ENCODE data around the gene PDZD4.

Gene PDZD4

DNA sequence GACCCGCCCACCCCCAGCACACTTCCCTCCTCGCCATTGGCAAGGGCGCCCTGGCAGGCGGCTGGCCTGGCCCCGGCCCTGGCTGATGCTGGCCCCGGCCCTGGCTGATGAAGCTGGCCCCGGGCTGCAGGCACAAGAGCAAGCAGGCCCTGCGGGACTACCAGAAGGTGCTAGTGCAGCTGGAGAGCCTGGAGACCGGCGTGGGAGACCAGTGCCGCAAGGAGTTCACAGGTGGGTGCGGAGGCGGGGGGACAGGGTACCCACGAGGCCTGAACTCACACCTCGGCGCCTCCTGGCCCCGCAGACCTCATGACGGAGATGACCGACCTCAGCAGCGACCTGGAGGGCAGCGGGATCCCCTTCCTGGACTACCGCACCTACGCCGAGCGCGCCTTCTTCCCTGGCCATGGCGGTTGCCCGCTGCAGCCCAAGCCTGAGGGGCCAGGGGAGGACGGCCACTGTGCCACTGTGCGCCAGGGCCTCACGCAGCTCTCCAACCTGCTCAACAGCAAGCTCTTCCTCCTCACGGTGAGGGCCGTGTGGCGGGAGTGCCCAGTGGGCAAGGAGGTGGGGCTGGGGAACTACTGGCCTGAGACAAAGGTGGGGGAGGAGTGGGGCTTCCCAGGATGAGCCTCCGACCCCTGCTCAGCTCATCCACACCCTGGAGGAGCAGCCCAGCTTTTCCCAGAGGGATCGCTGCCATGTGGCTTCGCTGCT, 55.6 kb downstream of the PDZD4 start:
- H4K20me1 ChIP-seq (ENCODE audit: insufficient read depth) = no peaks in the 10 kb centered on the region
- no peaks in the 10 kb centered on the region for H3K4me1 ChIP-seq (ENCODE audit: low read depth, poor library complexity, severe bottlenecking)
- TF ChIP-seq, protein P1, sequence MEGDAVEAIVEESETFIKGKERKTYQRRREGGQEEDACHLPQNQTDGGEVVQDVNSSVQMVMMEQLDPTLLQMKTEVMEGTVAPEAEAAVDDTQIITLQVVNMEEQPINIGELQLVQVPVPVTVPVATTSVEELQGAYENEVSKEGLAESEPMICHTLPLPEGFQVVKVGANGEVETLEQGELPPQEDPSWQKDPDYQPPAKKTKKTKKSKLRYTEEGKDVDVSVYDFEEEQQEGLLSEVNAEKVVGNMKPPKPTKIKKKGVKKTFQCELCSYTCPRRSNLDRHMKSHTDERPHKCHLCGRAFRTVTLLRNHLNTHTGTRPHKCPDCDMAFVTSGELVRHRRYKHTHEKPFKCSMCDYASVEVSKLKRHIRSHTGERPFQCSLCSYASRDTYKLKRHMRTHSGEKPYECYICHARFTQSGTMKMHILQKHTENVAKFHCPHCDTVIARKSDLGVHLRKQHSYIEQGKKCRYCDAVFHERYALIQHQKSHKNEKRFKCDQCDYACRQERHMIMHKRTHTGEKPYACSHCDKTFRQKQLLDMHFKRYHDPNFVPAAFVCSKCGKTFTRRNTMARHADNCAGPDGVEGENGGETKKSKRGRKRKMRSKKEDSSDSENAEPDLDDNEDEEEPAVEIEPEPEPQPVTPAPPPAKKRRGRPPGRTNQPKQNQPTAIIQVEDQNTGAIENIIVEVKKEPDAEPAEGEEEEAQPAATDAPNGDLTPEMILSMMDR (conservative IDR thresholded peaks at IDR 0.05; ENCODE audit: low read depth, low read length) = no peak
- no peaks in the 10 kb centered on the region for H3K79me2 ChIP-seq (ENCODE audit: insufficient read depth, low read depth)
- no peak overlapping the region for H3K4me2 ChIP-seq
- H3K9ac ChIP-seq = no peak overlapping the region
- H3K4me3 ChIP-seq (IDR thresholded peaks at IDR 0.05; ENCODE audit: insufficient read depth, low read depth, low read length) = no peak overlapping the region
- H2AFZ ChIP-seq (ENCODE audit: low read depth) = no peak overlapping the region
- H3K27me3 ChIP-seq (ENCODE audit: insufficient read depth, low read depth) = no peaks in the 10 kb centered on the region; the same call in 1 of the 2 replicates
- no peak overlapping the region for H3K27ac ChIP-seq
- no peaks in the 10 kb centered on the region for H3K36me3 ChIP-seq (ENCODE audit: insufficient read depth)

DNA sequence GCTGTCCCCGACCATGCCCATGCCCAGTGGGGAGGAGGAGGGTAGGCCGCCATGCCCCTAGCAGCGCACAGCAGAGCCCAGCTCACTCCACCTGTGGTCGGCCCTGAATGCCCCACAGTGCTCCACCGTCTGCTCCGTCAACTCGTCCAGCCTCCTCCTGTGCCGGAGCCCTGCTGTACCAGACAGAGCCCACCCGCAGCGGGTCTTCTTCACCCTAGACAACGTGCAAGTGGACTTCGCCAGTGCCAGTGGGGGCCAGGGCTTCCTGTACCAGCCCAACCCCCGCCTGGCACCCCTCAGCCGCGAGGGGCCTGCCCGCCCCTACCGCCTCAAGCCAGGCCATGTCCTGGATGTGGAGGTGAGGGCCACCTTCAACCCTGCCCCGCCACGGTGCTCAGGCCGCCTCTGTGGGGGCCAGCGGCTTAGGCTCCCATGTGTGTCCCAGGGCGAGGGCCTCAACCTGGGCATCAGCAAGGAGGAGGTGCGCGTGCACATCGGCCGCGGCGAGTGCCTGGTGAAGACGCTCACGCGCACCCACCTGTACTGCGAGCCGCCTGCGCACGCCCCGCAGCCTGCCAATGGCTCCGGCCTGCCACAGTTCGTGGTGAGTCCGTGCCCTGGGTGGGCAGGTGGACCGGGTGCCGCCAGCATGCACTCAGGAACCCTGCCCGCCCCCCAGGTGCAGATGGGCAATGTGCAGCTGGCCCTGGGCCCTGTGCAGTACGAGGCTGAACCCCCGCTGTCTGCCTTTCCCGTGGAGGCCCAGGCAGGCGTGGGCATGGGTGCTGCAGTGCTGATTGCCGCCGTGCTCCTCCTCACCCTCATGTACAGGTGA, 56.4 kb downstream of the PDZD4 start:
- no peak overlapping the region for H3K9ac ChIP-seq
- no peak overlapping the region for H3K27ac ChIP-seq
- no peak overlapping the region for H3K4me2 ChIP-seq
- no peaks in the 10 kb centered on the region for H4K20me1 ChIP-seq (ENCODE audit: insufficient read depth)
- no peaks in the 10 kb centered on the region; the same call in 1 of the 2 replicates for H3K27me3 ChIP-seq (ENCODE audit: insufficient read depth, low read depth)
- H2AFZ ChIP-seq (ENCODE audit: low read depth) = no peak overlapping the region
- no peaks in the 10 kb centered on the region for H3K36me3 ChIP-seq (ENCODE audit: insufficient read depth)
- H3K4me3 ChIP-seq (IDR thresholded peaks at IDR 0.05; ENCODE audit: insufficient read depth, low read depth, low read length) = no peak overlapping the region
- H3K4me1 ChIP-seq (ENCODE audit: low read depth, poor library complexity, severe bottlenecking) = no peaks in the 10 kb centered on the region
- TF ChIP-seq, protein P1 (conservative IDR thresholded peaks at IDR 0.05; ENCODE audit: low read depth, low read length) = no peak
- H3K79me2 ChIP-seq (ENCODE audit: insufficient read depth, low read depth) = no peaks in the 10 kb centered on the region

DNA sequence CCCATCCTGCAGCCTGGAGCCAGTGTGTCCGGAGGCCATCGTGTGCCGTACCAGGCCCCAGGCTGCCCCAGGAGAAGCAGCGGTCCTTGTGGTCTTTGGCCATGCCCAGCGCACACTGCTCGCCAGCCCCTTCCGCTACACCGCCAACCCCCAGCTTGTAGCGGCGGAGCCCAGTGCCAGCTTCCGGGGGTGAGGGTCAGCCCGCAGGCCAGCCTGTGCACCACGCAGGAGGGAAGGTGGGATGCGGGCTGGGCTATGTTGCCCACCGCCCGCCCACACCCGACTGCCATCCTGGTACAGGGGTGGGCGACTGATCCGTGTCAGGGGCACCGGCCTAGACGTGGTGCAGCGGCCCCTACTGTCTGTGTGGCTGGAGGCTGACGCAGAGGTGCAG, 57.1 kb downstream of the PDZD4 start:
- H3K79me2 ChIP-seq (ENCODE audit: insufficient read depth, low read depth) = no peaks in the 10 kb centered on the region
- H2AFZ ChIP-seq (ENCODE audit: low read depth) = no peak overlapping the region
- H4K20me1 ChIP-seq (ENCODE audit: insufficient read depth) = no peaks in the 10 kb centered on the region
- H3K9ac ChIP-seq = no peak overlapping the region
- H3K4me1 ChIP-seq (ENCODE audit: low read depth, poor library complexity, severe bottlenecking) = no peaks in the 10 kb centered on the region
- H3K36me3 ChIP-seq (ENCODE audit: insufficient read depth) = no peaks in the 10 kb centered on the region
- TF ChIP-seq, protein P1 (conservative IDR thresholded peaks at IDR 0.05; ENCODE audit: low read depth, low read length) = no peak
- H3K4me2 ChIP-seq = no peak overlapping the region
- H3K4me3 ChIP-seq (IDR thresholded peaks at IDR 0.05; ENCODE audit: insufficient read depth, low read depth, low read length) = no peak overlapping the region
- H3K27ac ChIP-seq = no peak overlapping the region
- no peaks in the 10 kb centered on the region; the same call in 1 of the 2 replicates for H3K27me3 ChIP-seq (ENCODE audit: insufficient read depth, low read depth)

DNA sequence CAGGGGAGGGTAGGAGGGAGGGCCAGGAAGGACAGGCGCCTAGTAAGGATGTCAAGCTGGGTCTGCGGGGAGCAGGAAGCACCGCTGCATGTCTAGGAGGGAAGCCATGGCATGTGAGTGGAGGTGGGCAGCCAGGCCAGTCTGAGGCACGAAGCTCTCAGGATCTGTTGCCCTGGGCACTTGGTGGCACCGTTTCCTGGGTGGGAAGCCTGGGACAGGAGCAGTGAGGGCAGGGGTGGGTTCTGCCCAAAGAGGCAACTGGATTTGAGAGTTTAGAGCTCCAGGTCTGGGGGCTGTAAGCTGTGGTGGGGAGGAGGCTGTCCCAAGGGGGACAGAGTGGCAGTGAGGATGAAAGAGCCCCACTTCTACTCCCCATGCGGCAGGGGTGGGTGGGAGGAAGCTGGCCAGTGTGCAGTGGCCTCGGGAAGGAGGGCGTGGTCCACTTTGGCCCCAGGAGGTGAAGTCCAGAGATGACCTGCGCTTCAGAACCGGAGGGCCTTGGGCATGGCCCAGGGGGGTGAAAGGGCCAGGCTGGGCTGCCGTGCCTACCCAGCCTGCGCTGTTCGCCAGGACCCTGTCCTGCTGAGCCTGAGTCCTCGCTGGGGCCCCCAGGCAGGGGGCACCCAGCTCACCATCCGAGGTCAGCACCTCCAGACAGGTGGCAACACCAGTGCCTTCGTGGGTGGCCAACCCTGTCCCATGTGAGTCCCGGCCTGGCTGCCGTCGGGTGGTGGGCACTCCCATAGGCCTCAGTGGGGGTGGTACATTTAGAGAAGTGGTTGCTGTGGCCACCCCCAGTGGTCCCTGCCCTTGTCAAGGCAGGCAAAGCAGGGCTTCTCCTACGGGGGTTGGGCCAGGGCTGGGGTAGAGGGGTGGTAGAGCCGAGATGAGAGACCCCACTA, 57.8 kb downstream of the PDZD4 start:
- Histone ChIP-seq H3K79me2 (ENCODE audit: insufficient read depth, low read depth) (no peaks in the 10 kb centered on the region), H2AFZ (ENCODE audit: low read depth) (no peak overlapping the region), H3K9ac (no peak overlapping the region), H4K20me1 (ENCODE audit: insufficient read depth) (no peaks in the 10 kb centered on the region), H3K27ac (no peak overlapping the region), H3K4me3 (IDR thresholded peaks at IDR 0.05; ENCODE audit: insufficient read depth, low read depth, low read length) (no peak overlapping the region), H3K4me2 (no peak overlapping the region), H3K27me3 (ENCODE audit: insufficient read depth, low read depth) (no peaks in the 10 kb centered on the region; the same call in 1 of the 2 replicates), H3K4me1 (ENCODE audit: low read depth, poor library complexity, severe bottlenecking) (no peaks in the 10 kb centered on the region), H3K36me3 (ENCODE audit: insufficient read depth) (no peaks in the 10 kb centered on the region)
- TF ChIP-seq, protein P1 (conservative IDR thresholded peaks at IDR 0.05; ENCODE audit: low read depth, low read length) = no peak

Data from KMS-11 (cell line).